Caco-2 (cell line): ENCODE results near the gene KARS1. TPM values are rescaled to one million over a fixed set of nuclear protein-coding genes. Genes with fewer than 3 reads are reported as not detected.

Experiments
- BruUV-seq: library from RNA; stranded (reverse); fragments of 400-500 nt; replicated peaks from 2 replicates; lab custom pipeline; 2021; lab: Mats Ljungman, UMichigan
- CTCF ChIA-PET: fragments of 300-600 bp; sonication (Branson Sonifier 250); formaldehyde crosslinking; loops from one replicate; lab custom pipeline; 2022; ENCODE audit warnings: antibody characterized with exemption; lab: Charles Lee
- POLR2A ChIA-PET: fragments of 300-600 bp; sonication (Branson Sonifier 250); formaldehyde crosslinking; loops from one replicate; lab custom pipeline; 2022; ENCODE audit warnings: antibody characterized with exemption; lab: Charles Lee
- DNase-seq, 2 experiments: peaks; one replicate each; pipeline versions ENCODE4 v3.0.0 to v3.0.0-alpha.2; 2020 to 2022
- H3K27me3 ChIP-seq: replicated peaks from 2 replicates; pipeline ENCODE4 v1.6.0; 2011; ENCODE audit warnings: low read length; ENCODE audit not compliant: control insufficient read depth, insufficient read depth
- H3K36me3 ChIP-seq: 2 replicates; pipeline ENCODE4 v1.5.1; 2011; ENCODE audit warnings: low read length; ENCODE audit not compliant: control insufficient read depth, insufficient read depth
- H3K4me1 ChIP-seq: fragments of 250-450 bp; sonication (Bioruptor Pico); 2 replicates; pipeline ENCODE4 v1.5.1; 2020; ENCODE audit warnings: mild to moderate bottlenecking
- H3K4me3 ChIP-seq: 2 replicates; pipeline ENCODE4 v1.5.1; 2011; ENCODE audit warnings: low read depth, mild to moderate bottlenecking, control low read depth, low read length
- H3K9me3 ChIP-seq: fragments of 250-450 bp; sonication (Bioruptor Pico); 2 replicates; pipeline ENCODE4 v1.5.1; 2020; ENCODE audit warnings: mild to moderate bottlenecking, moderate library complexity
- H3K27ac Mint-ChIP-seq: one replicate; pipeline ENCODE4 v1.8.0; 2022; ENCODE audit warnings: mixed read lengths; ENCODE audit not compliant: unreplicated experiment
- H3K27me3 Mint-ChIP-seq: one replicate; pipeline ENCODE4 v1.8.0; 2022; ENCODE audit warnings: mixed read lengths; ENCODE audit not compliant: insufficient read depth, unreplicated experiment
- H3K36me3 Mint-ChIP-seq: one replicate; pipeline ENCODE4 v1.8.0; 2022; ENCODE audit warnings: mild to moderate bottlenecking, mixed read lengths; ENCODE audit not compliant: insufficient read depth, unreplicated experiment
- H3K4me1 Mint-ChIP-seq: one replicate; pipeline ENCODE4 v1.8.0; 2022; ENCODE audit warnings: low read depth, mixed read lengths; ENCODE audit not compliant: unreplicated experiment
- H3K4me3 Mint-ChIP-seq: one replicate; pipeline ENCODE4 v1.8.0; 2022; ENCODE audit warnings: mild to moderate bottlenecking, moderate library complexity, mixed read lengths; ENCODE audit not compliant: unreplicated experiment
- H3K9me3 Mint-ChIP-seq: one replicate; pipeline ENCODE4 v1.8.0; 2022; ENCODE audit warnings: mixed read lengths; ENCODE audit not compliant: unreplicated experiment
- CTCF ChIP-seq, 2 experiments: fragments of 200-600 bp in 1 of 2; IDR thresholded peaks; 1 replicate in 1 of 2; 2 replicates in 1 of 2; pipeline versions ENCODE4 v1.5.1 to v1.8.0; 2011 to 2022; ENCODE audit warnings: antibody characterized with exemption in 1 of 2, control low read depth in 1 of 2, inconsistent platforms in 1 of 2, low read depth in 1 of 2, low read length in 1 of 2, mild to moderate bottlenecking in 1 of 2, moderate library complexity in 1 of 2; ENCODE audit not compliant: insufficient read depth in 1 of 2, severe bottlenecking in 1 of 2, unreplicated experiment in 1 of 2
- intact Hi-C: fragments of 100-400 bp; cut with micrococcal nuclease; formaldehyde crosslinking; loops from one replicate; pipeline ENCODE4 v1.10.0; 2022; ENCODE audit not compliant: unreplicated experiment
- total RNA-seq: library from RNA; stranded (reverse); gene quantifications from 2 replicates; pipeline ENCODE4 v1.2.3, GENCODE V29; 2022

The KARS1 gene
- total RNA-seq, 1 experiment from 2014 or later = 244 TPM

- intact Hi-C loops = no loop called here
- no peak overlapping the region for H3K4me3 ChIP-seq
- no peaks in the 10 kb centered on the region for H3K36me3 ChIP-seq
- Mint-ChIP-seq H3K36me3 (peaks cover 4% of the 10 kb centered on the region), H3K27ac (no peak overlapping the region), H3K4me1 (peaks cover 8% of the 10 kb centered on the region), H3K4me3 (no peak overlapping the region), H3K27me3 (no peaks in the 10 kb centered on the region), H3K9me3 (peaks cover 29% of the 10 kb centered on the region)
- no peaks in the 10 kb centered on the region for H3K27me3 ChIP-seq
- H3K9me3 ChIP-seq = 0 out of 2 replicates have a peak, but pooled peaks cover 14% of the 10 kb centered on the region
- ChIA-PET CTCF (no interaction called here), POLR2A (no interaction called here)
- H3K4me1 ChIP-seq = peaks cover 5% of the 10 kb centered on the region
- no peak for DNase-seq
- no peak for TF ChIP-seq CTCF (IDR thresholded peaks at IDR 0.05; ENCODE audit: insufficient read depth in 1 of 2, low read depth in 1 of 2, low read length in 1 of 2, severe bottlenecking in 1 of 2, unreplicated experiment in 1 of 2)
- no TSS peak for BruUV-seq
Measured at GRCh38 chr16:75682308-75682707, 34.8 kb upstream of the KARS1 start.

GRCh38 chr16:75679366-75679765 is 31.9 kb upstream of the KARS1 start:
- no peaks in the 10 kb centered on the region for H3K27me3 ChIP-seq
- H3K9me3 ChIP-seq = 0 out of 2 replicates have a peak, but pooled peaks cover 4% of the 10 kb centered on the region
- BruUV-seq = no TSS peak
- H3K9me3 Mint-ChIP-seq = peaks cover 22% of the 10 kb centered on the region
- no peak for DNase-seq
- intact Hi-C loops = no loop called here
- H3K4me1 ChIP-seq = peaks cover 5% of the 10 kb centered on the region
- no peak overlapping the region for H3K4me3 ChIP-seq
- ChIA-PET CTCF (no interaction called here), POLR2A (no interaction called here)
- peaks cover 8% of the 10 kb centered on the region for H3K4me1 Mint-ChIP-seq
- H3K4me3 Mint-ChIP-seq = no peak overlapping the region
- no peak for TF ChIP-seq CTCF (IDR thresholded peaks at IDR 0.05; ENCODE audit: insufficient read depth in 1 of 2, low read depth in 1 of 2, low read length in 1 of 2, severe bottlenecking in 1 of 2, unreplicated experiment in 1 of 2)
- no peaks in the 10 kb centered on the region for H3K27me3 Mint-ChIP-seq
- H3K36me3 Mint-ChIP-seq = peaks cover 1% of the 10 kb centered on the region
- no peaks in the 10 kb centered on the region for H3K36me3 ChIP-seq
- no peak overlapping the region for H3K27ac Mint-ChIP-seq

DNA sequence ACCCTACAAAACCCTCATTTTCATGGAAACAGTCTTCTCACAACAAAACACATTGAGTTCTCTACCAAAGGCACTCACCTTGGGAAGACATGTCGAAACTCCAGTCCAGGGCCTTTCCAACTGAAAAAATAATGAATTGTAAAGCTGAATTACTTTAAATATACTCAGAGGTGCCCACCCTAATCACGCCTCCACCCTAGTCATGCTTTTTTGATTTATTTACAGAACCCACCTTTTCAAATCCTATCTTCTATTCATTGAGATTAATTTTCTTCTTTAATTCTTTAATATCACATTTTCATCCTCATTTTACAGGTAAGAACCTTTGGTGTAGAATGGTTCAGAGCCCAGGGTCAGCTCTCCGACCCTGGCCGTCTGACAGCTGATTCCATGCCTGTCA is 29.4 kb upstream of the KARS1 start, which contains the start of gene CPHXL2:
Gene CPHXL2 (minus strand): TSS at position 101 of the 400 bp plus-strand sequence. CDS start 10 bp downstream, at position 91.
- intact Hi-C loops = no loop called here
- no peak within 1 kb of the TSS for H3K4me3 Mint-ChIP-seq
- DNase-seq = no peak
- no TSS peak for BruUV-seq
- no peaks in the 10 kb centered on the region for H3K27me3 Mint-ChIP-seq
- no peak within 1 kb of the TSS for H3K27ac Mint-ChIP-seq
- Histone ChIP-seq H3K36me3 (no peaks in the 10 kb centered on the region), H3K4me1 (peaks cover 5% of the 10 kb centered on the region), H3K27me3 (no peaks in the 10 kb centered on the region), H3K4me3 (no peak within 1 kb of the TSS), H3K9me3 (no peaks in the 10 kb centered on the region)
- peaks cover 8% of the 10 kb centered on the region for H3K4me1 Mint-ChIP-seq
- H3K9me3 Mint-ChIP-seq = no peaks in the 10 kb centered on the region
- TF ChIP-seq CTCF (IDR thresholded peaks at IDR 0.05; ENCODE audit: insufficient read depth in 1 of 2, low read depth in 1 of 2, low read length in 1 of 2, severe bottlenecking in 1 of 2, unreplicated experiment in 1 of 2) = no peak
- ChIA-PET POLR2A (no interaction called here), CTCF (no interaction called here)
- no peaks in the 10 kb centered on the region for H3K36me3 Mint-ChIP-seq
